Neuronal stem cell (in vitro differentiated cells): ENCODE measurements around the gene PPAN.

Experiments
- DNase-seq: peaks from one replicate; pipeline ENCODE4 v3.0.0-alpha.2; 2013; ENCODE audit warnings: low spot score
- H2AFZ ChIP-seq: one replicate; pipeline ENCODE4 v1.6.1; 2013; ENCODE audit warnings: mild to moderate bottlenecking, low read length, inconsistent platforms
- H2AK5ac ChIP-seq: 2 replicates; pipeline ENCODE4 v1.6.1; 2013; ENCODE audit warnings: low read depth, mild to moderate bottlenecking, inconsistent platforms, low read length, moderate library complexity, mixed read lengths
- H2BK120ac ChIP-seq: 2 replicates; pipeline ENCODE4 v1.6.1; 2013; ENCODE audit warnings: low read depth, mild to moderate bottlenecking, inconsistent platforms, low read length, moderate library complexity, mixed read lengths
- H2BK12ac ChIP-seq: one replicate; pipeline ENCODE4 v1.6.1; 2013; ENCODE audit warnings: low read length, inconsistent platforms
- H2BK15ac ChIP-seq: 2 replicates; pipeline ENCODE4 v1.6.1; 2013; ENCODE audit warnings: mild to moderate bottlenecking, low read length, inconsistent platforms, mixed read lengths
- H2BK5ac ChIP-seq: one replicate; pipeline ENCODE4 v1.6.1; 2013; ENCODE audit warnings: inconsistent platforms, mild to moderate bottlenecking, low read length, moderate library complexity
- H3K14ac ChIP-seq: one replicate; pipeline ENCODE4 v1.6.1; 2013; ENCODE audit warnings: low read length, inconsistent platforms
- H3K18ac ChIP-seq: 2 replicates; pipeline ENCODE4 v1.6.1; 2013; ENCODE audit warnings: low read length, inconsistent platforms
- H3K23ac ChIP-seq: 2 replicates; pipeline ENCODE4 v1.6.1; 2013; ENCODE audit warnings: low read depth, mild to moderate bottlenecking, mixed read lengths, low read length, inconsistent platforms; ENCODE audit not compliant: poor library complexity
- H3K27ac ChIP-seq: replicated peaks from 3 replicates; pipeline ENCODE4 v1.5.1; 2013; ENCODE audit warnings: low read length, inconsistent platforms
- H3K27me3 ChIP-seq, 3 experiments: 2 replicates each; pipeline ENCODE4 v1.6.1; 2013; ENCODE audit warnings: low read length in 3 of 3, mild to moderate bottlenecking in 2 of 3, inconsistent platforms in 1 of 3, low read depth in 1 of 3, mixed read lengths in 1 of 3, moderate library complexity in 1 of 3; ENCODE audit not compliant: control insufficient read depth in 3 of 3, insufficient read depth in 3 of 3
- H3K36me3 ChIP-seq, 2 donors: replicated peaks in 1 of 2; 2 replicates each; pipeline ENCODE4 v1.6.1; 2013; ENCODE audit warnings: low read length in 2 of 2; ENCODE audit not compliant: control insufficient read depth in 2 of 2, insufficient read depth in 2 of 2
- H3K4ac ChIP-seq: 2 replicates; pipeline ENCODE4 v1.6.1; 2013; ENCODE audit warnings: inconsistent platforms, mild to moderate bottlenecking, low read length, moderate library complexity
- H3K4me1 ChIP-seq, 2 donors: 1 replicate in 1 of 2; 2 replicates in 1 of 2; pipeline ENCODE4 v1.6.1; 2013; ENCODE audit warnings: low read length in 2 of 2, low read depth in 1 of 2; ENCODE audit not compliant: control insufficient read depth in 2 of 2, insufficient read depth in 1 of 2
- H3K4me2 ChIP-seq: one replicate; pipeline ENCODE4 v1.6.1; 2013; ENCODE audit warnings: mild to moderate bottlenecking, low read length, inconsistent platforms; ENCODE audit not compliant: insufficient read depth, poor library complexity, severe bottlenecking
- H3K4me3 ChIP-seq, 2 donors: 2 replicates each; pipeline ENCODE4 v1.5.1; 2013; ENCODE audit warnings: low read length in 2 of 2, mild to moderate bottlenecking in 2 of 2, inconsistent platforms in 1 of 2, moderate library complexity in 1 of 2
- H3K79me1 ChIP-seq: one replicate; pipeline ENCODE4 v1.6.1; 2013; ENCODE audit warnings: low read depth, mild to moderate bottlenecking, inconsistent platforms, low read length, moderate library complexity
- H3K9ac ChIP-seq: one replicate; pipeline ENCODE4 v1.6.1; 2013; ENCODE audit warnings: mild to moderate bottlenecking, low read depth, low read length, inconsistent platforms; ENCODE audit not compliant: poor library complexity
- H3K9me3 ChIP-seq, 2 donors: replicated peaks in 1 of 2; 2 replicates each; pipeline versions ENCODE3 to v1.6.1; 2013; ENCODE audit warnings: low read length in 2 of 2, mild to moderate bottlenecking in 2 of 2, inconsistent platforms in 1 of 2, low read depth in 1 of 2, mixed read lengths in 1 of 2, moderate library complexity in 1 of 2; ENCODE audit not compliant: control insufficient read depth in 2 of 2, insufficient read depth in 1 of 2
- H4K8ac ChIP-seq: one replicate; pipeline ENCODE4 v1.6.1; 2013; ENCODE audit warnings: low read depth, mild to moderate bottlenecking, inconsistent platforms, low read length, moderate library complexity
- H4K91ac ChIP-seq: one replicate; pipeline ENCODE4 v1.6.1; 2013; ENCODE audit warnings: low read length, low read depth, mild to moderate bottlenecking, inconsistent platforms; ENCODE audit not compliant: poor library complexity
- WGBS, 2 donors: extraction: QIAGEN DNeasy Blood & Tissue Kit; methylation state at CpG; one replicate each; pipeline ENCODE4 v1.1.7; 2013; ENCODE audit warnings: missing lambda C conversion rate in 2 of 2, mixed read lengths in 1 of 2; ENCODE audit not compliant: insufficient read length in 2 of 2, insufficient replicate concordance in 1 of 2; ENCODE audit errors: extremely low coverage in 2 of 2; 5-methylcytosine and 5-hydroxymethylcytosine counted together

The PPAN gene

GRCh38 chr19:10142701-10143375, 36.7 kb downstream of the PPAN start:
- no CpG with 5 or more reads among the region's 15 CpGs for WGBS, 2 donors
- Histone ChIP-seq H2AK5ac (no peak overlapping the region), H2AFZ (no peak overlapping the region), H4K91ac (no peak overlapping the region), H3K36me3 (peaks cover 81 to 99% of the 10 kb centered on the region in 2 donors), H3K9me3 (no peaks in the 10 kb centered on the region), H2BK12ac (no peak overlapping the region), H3K9ac (no peak overlapping the region), H4K8ac (no peak overlapping the region), H3K4me2 (no peak overlapping the region), H3K23ac (no peak overlapping the region), H3K27ac (no peak overlapping the region), H3K4me1 (no peaks in the 10 kb centered on the region), H3K4me3 (no peak overlapping the region), H2BK120ac (no peak overlapping the region), H3K14ac (no peak overlapping the region), H3K79me1 (peaks cover 4% of the 10 kb centered on the region), H3K4ac (no peak overlapping the region), H2BK5ac (no peak overlapping the region), H3K27me3 (no peaks in the 10 kb centered on the region), H3K18ac (no peak overlapping the region), H2BK15ac (no peak overlapping the region)
- DNase-seq = no peak

- Histone ChIP-seq H3K36me3 (peaks cover 76 to 96% of the 10 kb centered on the region in 2 donors), H3K18ac (no peak overlapping the region)
- DNase-seq = no peak
These were observed 37.5 kb downstream of the PPAN start for GRCh38 chr19:10143681-10144080.

GRCh38 chr19:10144361-10144760, 38.2 kb downstream of the PPAN start:
- no peak overlapping the region for H4K8ac ChIP-seq
- no peak overlapping the region for H3K23ac ChIP-seq
- no peak overlapping the region for H3K4ac ChIP-seq
- H2BK5ac ChIP-seq = no peak overlapping the region
- peaks cover 73 to 94% of the 10 kb centered on the region in 2 donors for H3K36me3 ChIP-seq
- H3K18ac ChIP-seq = no peak overlapping the region
- H3K14ac ChIP-seq = no peak overlapping the region
- no peak overlapping the region for H2BK120ac ChIP-seq
- no peak overlapping the region for H3K4me2 ChIP-seq
- H2BK12ac ChIP-seq = no peak overlapping the region
- H2AK5ac ChIP-seq = no peak overlapping the region
- H2AFZ ChIP-seq = no peak overlapping the region
- no peak overlapping the region for H4K91ac ChIP-seq
- no peaks in the 10 kb centered on the region for H3K27me3 ChIP-seq
- H3K9ac ChIP-seq = no peak overlapping the region
- no peak overlapping the region for H3K4me3 ChIP-seq
- DNase-seq = no peak
- WGBS, 2 donors = no CpG with 5 or more reads among the region's 10 CpGs
- no peaks in the 10 kb centered on the region for H3K4me1 ChIP-seq
- H2BK15ac ChIP-seq = no peak overlapping the region
- no peak overlapping the region for H3K27ac ChIP-seq
- peaks cover 1% of the 10 kb centered on the region for H3K79me1 ChIP-seq
- H3K9me3 ChIP-seq = no peaks in the 10 kb centered on the region

More at GRCh38 chr19:10143681-10144080, 37.5 kb downstream of the PPAN start:
- no peak overlapping the region for H2BK5ac ChIP-seq
- no peaks in the 10 kb centered on the region for H3K27me3 ChIP-seq
- H2AFZ ChIP-seq = no peak overlapping the region
- no peak overlapping the region for H4K8ac ChIP-seq
- H3K4ac ChIP-seq = no peak overlapping the region
- H3K9me3 ChIP-seq = no peaks in the 10 kb centered on the region
- WGBS, 2 donors = no CpG with 5 or more reads among the region's 11 CpGs
- H2BK120ac ChIP-seq = no peak overlapping the region
- H3K27ac ChIP-seq = no peak overlapping the region
- H3K79me1 ChIP-seq = peaks cover 1% of the 10 kb centered on the region
- no peak overlapping the region for H2BK15ac ChIP-seq
- H2BK12ac ChIP-seq = no peak overlapping the region
- H4K91ac ChIP-seq = no peak overlapping the region
- no peak overlapping the region for H3K4me2 ChIP-seq
- no peak overlapping the region for H2AK5ac ChIP-seq
- no peaks in the 10 kb centered on the region for H3K4me1 ChIP-seq
- no peak overlapping the region for H3K14ac ChIP-seq
- H3K4me3 ChIP-seq = no peak overlapping the region
- H3K23ac ChIP-seq = no peak overlapping the region
- no peak overlapping the region for H3K9ac ChIP-seq

GRCh38 chr19:10145031-10145430, 38.9 kb downstream of the PPAN start:
- H3K23ac ChIP-seq = no peak overlapping the region
- no peak overlapping the region for H3K4me2 ChIP-seq
- no peaks in the 10 kb centered on the region for H3K27me3 ChIP-seq
- no peak for DNase-seq
- WGBS, 2 donors = no CpG with 5 or more reads among the region's 10 CpGs
- no peaks in the 10 kb centered on the region for H3K4me1 ChIP-seq
- no peak overlapping the region for H2BK15ac ChIP-seq
- no peak overlapping the region for H3K14ac ChIP-seq
- H2AK5ac ChIP-seq = no peak overlapping the region
- H2AFZ ChIP-seq = no peak overlapping the region
- H3K9me3 ChIP-seq = no peaks in the 10 kb centered on the region
- no peak overlapping the region for H3K4ac ChIP-seq
- no peak overlapping the region for H3K9ac ChIP-seq
- H3K18ac ChIP-seq = no peak overlapping the region
- no peak overlapping the region for H4K91ac ChIP-seq
- H3K36me3 ChIP-seq = peaks cover 73 to 94% of the 10 kb centered on the region in 2 donors
- no peak overlapping the region for H2BK120ac ChIP-seq
- H4K8ac ChIP-seq = no peak overlapping the region
- H3K27ac ChIP-seq = no peak overlapping the region
- no peak overlapping the region for H2BK5ac ChIP-seq
- peaks cover 2% of the 10 kb centered on the region for H3K79me1 ChIP-seq
- H3K4me3 ChIP-seq = no peak overlapping the region
- no peak overlapping the region for H2BK12ac ChIP-seq
